ENCODE results near the gene ARFGAP1. TPM values are rescaled to one million over a fixed set of nuclear protein-coding genes. Genes with fewer than 3 reads are reported as not detected.

ARFGAP1 gene
- total RNA-seq, 1 experiment from 2014 or later: 127 TPM

DNA sequence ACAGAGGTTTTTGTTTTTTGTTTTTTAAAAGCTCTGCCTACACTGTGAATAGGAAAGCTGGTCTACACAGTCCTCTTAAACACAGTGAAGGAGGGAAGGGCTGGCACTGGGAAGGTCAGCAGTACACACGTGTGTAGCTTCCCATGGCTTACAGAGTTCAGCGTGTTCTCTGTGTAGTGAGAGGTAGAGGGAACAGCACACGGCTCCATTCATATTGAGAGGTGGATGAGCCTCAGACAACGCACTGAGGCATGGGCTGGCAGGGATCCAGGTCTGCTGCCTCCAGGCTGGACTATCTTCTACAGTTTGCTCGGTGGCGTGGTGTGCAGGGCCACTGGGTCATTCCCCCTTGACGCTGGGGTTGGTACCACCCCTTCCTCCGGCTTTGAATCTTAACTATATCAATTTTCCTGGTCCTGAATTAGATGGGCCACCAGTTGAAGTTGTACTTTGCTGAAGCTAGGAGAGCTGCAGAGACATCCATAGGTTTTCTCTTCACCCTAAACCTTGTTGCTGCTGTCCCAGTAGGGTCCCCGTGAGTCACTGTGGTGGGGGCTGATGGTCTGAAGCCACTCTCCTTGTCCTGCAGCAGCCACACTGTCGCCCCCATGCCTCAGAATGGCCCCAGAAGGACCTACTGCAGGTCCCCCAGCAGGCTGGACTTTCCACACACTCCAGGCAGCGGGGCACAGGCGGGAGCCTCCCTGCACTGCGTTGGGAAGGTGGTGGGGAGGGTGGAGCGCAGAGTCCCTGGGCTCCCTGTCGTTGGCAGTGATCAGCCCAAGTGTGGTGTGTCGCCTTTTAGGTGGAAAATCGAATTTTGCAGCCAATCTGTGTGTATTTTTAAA is 2.0 kb downstream of the ARFGAP1 start:
- no peak for TF ChIP-seq CTCF (IDR thresholded peaks at IDR 0.05; ENCODE audit: unreplicated experiment)
- DNase-seq: no peak
- peak overlapping the region; percentile 81 for H3K4me3 Mint-ChIP-seq (ENCODE audit: low read depth, unreplicated experiment)
- no peaks in the 10 kb centered on the region for H3K27me3 Mint-ChIP-seq (ENCODE audit: unreplicated experiment)
- CTCF ChIA-PET: no interaction called here
- peaks cover 75% of the 10 kb centered on the region for H3K36me3 Mint-ChIP-seq (ENCODE audit: insufficient read depth, unreplicated experiment)
- intact Hi-C loops (cut with micrococcal nuclease; ENCODE audit: unreplicated experiment): no loop called here
- H3K27ac Mint-ChIP-seq (ENCODE audit: unreplicated experiment): peak overlapping the region; percentile 42
- no peaks in the 10 kb centered on the region for H3K9me3 Mint-ChIP-seq (ENCODE audit: low read depth, unreplicated experiment)
- H3K4me1 Mint-ChIP-seq (ENCODE audit: low read depth, unreplicated experiment): peaks cover 30% of the 10 kb centered on the region
- BruUV-seq (replicated peaks): no TSS peak

- no peak overlapping the region for H3K4me3 Mint-ChIP-seq (ENCODE audit: low read depth, unreplicated experiment)
- no peak for TF ChIP-seq CTCF (IDR thresholded peaks at IDR 0.05; ENCODE audit: unreplicated experiment)
- no peaks in the 10 kb centered on the region for H3K27me3 Mint-ChIP-seq (ENCODE audit: unreplicated experiment)
- intact Hi-C loops (cut with micrococcal nuclease; ENCODE audit: unreplicated experiment): no loop called here
- CTCF ChIA-PET: no interaction called here
- peaks cover 85% of the 10 kb centered on the region for H3K36me3 Mint-ChIP-seq (ENCODE audit: insufficient read depth, unreplicated experiment)
- no peak for DNase-seq
- BruUV-seq (replicated peaks): no TSS peak
- no peak overlapping the region for H3K27ac Mint-ChIP-seq (ENCODE audit: unreplicated experiment)
- H3K4me1 Mint-ChIP-seq (ENCODE audit: low read depth, unreplicated experiment): peaks cover 30% of the 10 kb centered on the region
- no peaks in the 10 kb centered on the region for H3K9me3 Mint-ChIP-seq (ENCODE audit: low read depth, unreplicated experiment)
Observed at GRCh38 chr20:63275825-63276224, 3.2 kb downstream of the ARFGAP1 start.

- Mint-ChIP-seq H3K9me3 (ENCODE audit: low read depth, unreplicated experiment) (no peaks in the 10 kb centered on the region), H3K27me3 (ENCODE audit: unreplicated experiment) (no peaks in the 10 kb centered on the region), H3K27ac (ENCODE audit: unreplicated experiment) (no peak overlapping the region)
Observed at GRCh38 chr20:63276956-63277355, 4.3 kb downstream of the ARFGAP1 start.

DNA sequence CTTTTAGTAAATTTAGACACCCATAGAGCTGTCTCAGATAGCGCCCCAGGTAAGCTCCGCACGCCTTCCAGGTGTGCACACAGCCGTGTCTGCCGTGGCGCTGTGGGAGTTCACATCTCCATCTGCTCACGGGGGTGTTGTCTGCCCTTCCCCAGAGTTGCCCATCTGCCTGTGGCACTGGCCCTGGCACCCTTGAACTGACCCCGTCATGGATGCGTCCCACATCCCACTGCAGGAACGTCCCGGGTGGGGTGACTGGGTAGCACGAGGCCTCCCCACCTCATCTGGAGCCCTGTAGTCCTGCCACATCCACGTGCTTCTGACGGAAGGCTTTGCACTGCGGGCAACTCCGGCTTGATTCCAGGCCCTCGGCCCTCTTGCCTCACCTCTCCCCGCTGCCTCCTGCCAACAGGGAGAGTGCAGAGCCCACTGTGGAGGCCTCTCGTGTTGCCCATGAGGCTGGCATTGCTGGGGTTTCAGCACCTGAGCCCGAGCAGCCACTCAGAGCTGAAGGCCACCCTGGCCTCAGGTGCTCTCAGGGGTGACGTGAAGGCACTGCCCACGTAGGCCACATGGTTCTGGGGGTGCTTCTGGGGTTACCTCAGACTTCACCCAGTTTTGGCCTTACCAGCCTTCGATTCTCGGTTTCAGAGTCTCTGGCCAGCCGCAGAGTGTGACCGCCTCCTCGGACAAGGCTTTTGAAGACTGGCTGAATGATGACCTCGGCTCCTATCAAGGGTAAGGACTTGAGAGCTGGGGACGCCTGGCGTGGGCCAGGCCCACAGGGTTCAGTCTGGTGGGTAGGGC is 5.1 kb downstream of the ARFGAP1 start:
- Mint-ChIP-seq H3K27ac (ENCODE audit: unreplicated experiment) (no peak overlapping the region), H3K36me3 (ENCODE audit: insufficient read depth, unreplicated experiment) (peaks cover 73% of the 10 kb centered on the region), H3K27me3 (ENCODE audit: unreplicated experiment) (no peaks in the 10 kb centered on the region), H3K4me1 (ENCODE audit: low read depth, unreplicated experiment) (peaks cover 23% of the 10 kb centered on the region), H3K9me3 (ENCODE audit: low read depth, unreplicated experiment) (no peaks in the 10 kb centered on the region), H3K4me3 (ENCODE audit: low read depth, unreplicated experiment) (no peak overlapping the region)
- CTCF ChIA-PET: no interaction called here
- no peak for DNase-seq
- BruUV-seq (replicated peaks): no TSS peak
- intact Hi-C loops (cut with micrococcal nuclease; ENCODE audit: unreplicated experiment): no loop called here
- no peak for TF ChIP-seq CTCF (IDR thresholded peaks at IDR 0.05; ENCODE audit: unreplicated experiment)

More at GRCh38 chr20:63276956-63277355, 4.3 kb downstream of the ARFGAP1 start:
- TF ChIP-seq CTCF (IDR thresholded peaks at IDR 0.05; ENCODE audit: unreplicated experiment): no peak
- Mint-ChIP-seq H3K4me3 (ENCODE audit: low read depth, unreplicated experiment) (no peak overlapping the region), H3K4me1 (ENCODE audit: low read depth, unreplicated experiment) (peaks cover 23% of the 10 kb centered on the region), H3K36me3 (ENCODE audit: insufficient read depth, unreplicated experiment) (peaks cover 81% of the 10 kb centered on the region)
- BruUV-seq (replicated peaks): no TSS peak
- intact Hi-C loops (cut with micrococcal nuclease; ENCODE audit: unreplicated experiment): no loop called here
- CTCF ChIA-PET: no interaction called here
- no peak for DNase-seq

All from Calu3 (cell line).